H1 (cell line): Measurements from ENCODE around the gene CD300A. TPM values are rescaled to one million over a fixed set of nuclear protein-coding genes. Genes with fewer than 3 reads are reported as not detected.

Experiments used
- CTCF ChIA-PET: fragments of 300-600 bp; sonication (Branson Sonifier 250); formaldehyde crosslinking; loops from one replicate; lab custom pipeline; 2021; ENCODE audit not compliant: partially characterized antibody; lab: Charles Lee
- POLR2A ChIA-PET: fragments of 300-600 bp; sonication (Branson Sonifier 250); formaldehyde crosslinking; loops from one replicate; lab custom pipeline; 2021; ENCODE audit warnings: inconsistent platforms; ENCODE audit not compliant: partially characterized antibody; lab: Charles Lee
- DNase-seq, 2 experiments: peaks; one replicate each; pipeline versions ENCODE4 v3.0.0 to v3.0.0-alpha.2; 2010 to 2022; ENCODE audit warnings: low spot score in 2 of 2, low read depth in 1 of 2, mixed read lengths in 1 of 2
- FAIRE-seq: peaks from 2 replicates; lab custom pipeline; 2011; peaks lifted over from hg19 to GRCh38; lab: Jason Lieb, UNC
- H2AFZ ChIP-seq: 2 replicates; pipeline ENCODE4 v1.8.1; 2012; ENCODE audit warnings: low read length, inconsistent platforms
- H2AK5ac ChIP-seq: 2 replicates; pipeline ENCODE4 v1.6.1; 2013; ENCODE audit warnings: low read depth, low read length
- H2BK120ac ChIP-seq: replicated peaks from 2 replicates; pipeline ENCODE3; 2013; ENCODE audit warnings: low read depth, low read length, inconsistent platforms
- H2BK12ac ChIP-seq: 2 replicates; pipeline ENCODE4 v1.6.1; 2013; ENCODE audit warnings: low read depth, low read length
- H2BK15ac ChIP-seq: 2 replicates; pipeline ENCODE4 v1.6.1; 2013; ENCODE audit warnings: low read length
- H2BK20ac ChIP-seq: 2 replicates; pipeline ENCODE4 v1.6.1; 2013; ENCODE audit warnings: low read length
- H2BK5ac ChIP-seq: 2 replicates; pipeline ENCODE4 v1.6.1; 2013; ENCODE audit warnings: low read depth, low read length
- H3K14ac ChIP-seq: 2 replicates; pipeline ENCODE4 v1.6.1; 2013; ENCODE audit warnings: inconsistent platforms; ENCODE audit not compliant: insufficient read length
- H3K18ac ChIP-seq: 2 replicates; pipeline ENCODE4 v1.6.1; 2013; ENCODE audit warnings: low read length; ENCODE audit errors: extremely low read depth
- H3K23ac ChIP-seq: 2 replicates; pipeline ENCODE4 v1.6.1; 2013; ENCODE audit warnings: inconsistent platforms; ENCODE audit not compliant: insufficient read length
- H3K23me2 ChIP-seq: 2 replicates; pipeline ENCODE4 v1.6.1; 2013; ENCODE audit warnings: low read depth, low read length
- H3K27ac ChIP-seq: 2 replicates; pipeline ENCODE4 v1.6.1; 2011; ENCODE audit warnings: low read depth, low read length, inconsistent platforms
- H3K27me3 ChIP-seq, 4 experiments: replicated peaks in 1 of 4; 1 replicate in 1 of 4; 2 replicates in 3 of 4; pipeline versions ENCODE4 v1.6.1 to v1.8.1; 2011 to 2013; ENCODE audit warnings: low read length in 3 of 4, mild to moderate bottlenecking in 3 of 4, inconsistent platforms in 2 of 4, mixed read lengths in 2 of 4, moderate library complexity in 1 of 4; ENCODE audit not compliant: control insufficient read depth in 3 of 4, insufficient read depth in 3 of 4; ENCODE audit errors: extremely low read depth in 1 of 4
- H3K36me3 ChIP-seq, 4 experiments: 2 replicates each; pipeline versions ENCODE4 v1.6.1 to v1.8.1; 2011 to 2013; ENCODE audit warnings: mild to moderate bottlenecking in 4 of 4, low read length in 3 of 4, moderate library complexity in 2 of 4, control low read depth in 1 of 4, inconsistent platforms in 1 of 4; ENCODE audit not compliant: insufficient read depth in 4 of 4, control insufficient read depth in 2 of 4
- H3K4ac ChIP-seq: replicated peaks from 2 replicates; pipeline ENCODE3; 2013; ENCODE audit warnings: low read length, low read depth, mixed read lengths, inconsistent platforms; ENCODE audit not compliant: insufficient read length
- H3K4me1 ChIP-seq, 4 experiments: replicated peaks in 1 of 4; 1 replicate in 1 of 4; 2 replicates in 3 of 4; pipeline versions ENCODE4 v1.6.1 to v1.8.1; 2011 to 2013; ENCODE audit warnings: low read length in 3 of 4, inconsistent platforms in 2 of 4, mixed read lengths in 1 of 4; ENCODE audit not compliant: insufficient read depth in 4 of 4, control insufficient read depth in 3 of 4
- H3K4me2 ChIP-seq, 2 experiments: 2 replicates each; pipeline versions ENCODE4 v1.6.1 to v1.8.1; 2011 to 2013; ENCODE audit warnings: low read depth in 2 of 2, low read length in 2 of 2, control low read depth in 1 of 2, inconsistent platforms in 1 of 2, mild to moderate bottlenecking in 1 of 2; ENCODE audit not compliant: insufficient read depth in 1 of 2
- H3K4me3 ChIP-seq, 4 experiments: fragments of 200-600, 300-600 bp in 1 of 4; sonication (generic), shearing (Covaris generic), sonication (Bioruptor Twin) in 1 of 4; 2 replicates each; pipeline versions ENCODE4 v1.5.1 to v1.8.1; 2011 to 2016; ENCODE audit warnings: low read length in 4 of 4, low read depth in 3 of 4, control low read depth in 2 of 4, inconsistent platforms in 2 of 4, mild to moderate bottlenecking in 2 of 4, mixed read lengths in 1 of 4, moderate library complexity in 1 of 4; ENCODE audit not compliant: insufficient read depth in 2 of 4; ENCODE audit errors: extremely low read depth in 1 of 4
- H3K56ac ChIP-seq: replicated peaks from 2 replicates; pipeline ENCODE3; 2013; ENCODE audit warnings: low read depth, mild to moderate bottlenecking, mixed read lengths, low read length, inconsistent platforms; ENCODE audit not compliant: insufficient read length
- H3K79me1 ChIP-seq: 2 replicates; pipeline ENCODE4 v1.6.1; 2013; ENCODE audit warnings: low read depth, low read length, control low read depth
- H3K79me2 ChIP-seq, 2 experiments: 2 replicates each; pipeline versions ENCODE4 v1.6.1 to v1.8.1; 2012 to 2013; ENCODE audit warnings: low read length in 2 of 2, mild to moderate bottlenecking in 2 of 2, inconsistent platforms in 1 of 2; ENCODE audit not compliant: insufficient read depth in 2 of 2, control insufficient read depth in 1 of 2
- H3K9ac ChIP-seq, 4 experiments: replicated peaks in 1 of 4; 1 replicate in 1 of 4; 2 replicates in 3 of 4; pipeline versions ENCODE4 v1.6.1 to v1.8.1; 2011 to 2013; ENCODE audit warnings: low read depth in 3 of 4, low read length in 3 of 4, control low read depth in 2 of 4, mild to moderate bottlenecking in 2 of 4, moderate library complexity in 2 of 4, inconsistent platforms in 1 of 4; ENCODE audit errors: extremely low read depth in 1 of 4
- H3K9me3 ChIP-seq, 2 experiments: 2 replicates each; pipeline versions ENCODE4 v1.6.1 to v1.8.1; 2012 to 2013; ENCODE audit warnings: mild to moderate bottlenecking in 2 of 2, moderate library complexity in 2 of 2, control low read depth in 1 of 2, inconsistent platforms in 1 of 2, low read depth in 1 of 2, low read length in 1 of 2, mixed read lengths in 1 of 2; ENCODE audit not compliant: insufficient read depth in 2 of 2
- H4K20me1 ChIP-seq, 2 experiments: replicated peaks in 1 of 2; 2 replicates each; pipeline versions ENCODE3 to v1.8.1; 2011 to 2013; ENCODE audit warnings: inconsistent platforms in 2 of 2, low read length in 2 of 2, mild to moderate bottlenecking in 1 of 2; ENCODE audit not compliant: insufficient read depth in 2 of 2, control insufficient read depth in 1 of 2
- H4K5ac ChIP-seq: 2 replicates; pipeline ENCODE4 v1.6.1; 2013; ENCODE audit warnings: low read length, low read depth, mixed read lengths, inconsistent platforms; ENCODE audit not compliant: insufficient read length
- H4K8ac ChIP-seq: 2 replicates; pipeline ENCODE4 v1.8.0; 2013; ENCODE audit warnings: mild to moderate bottlenecking, moderate library complexity, low read length, inconsistent platforms; ENCODE audit not compliant: insufficient read depth; ENCODE audit errors: extremely low read depth
- H4K91ac ChIP-seq: replicated peaks from 2 replicates; pipeline ENCODE3; 2013; ENCODE audit warnings: low read length, mixed read lengths, inconsistent platforms; ENCODE audit not compliant: insufficient read length
- ATF2 ChIP-seq: IDR thresholded peaks from 2 replicates; pipeline ENCODE4 v1.6.1; 2012; ENCODE audit warnings: low read length, inconsistent platforms
- BCL11A ChIP-seq, 2 experiments: IDR thresholded peaks; one replicate each; pipeline ENCODE4 v1.6.1; 2011; ENCODE audit warnings: low read depth in 2 of 2, low read length in 2 of 2, mild to moderate bottlenecking in 2 of 2
- EZH2 ChIP-seq: fragments of 200-600 bp; sonication (generic); IDR thresholded peaks from 2 replicates; pipeline ENCODE4 v1.7.1; 2012; ENCODE audit warnings: low read depth, mild to moderate bottlenecking, moderate library complexity, low read length, inconsistent platforms; ENCODE audit not compliant: severe bottlenecking
- NRF1 ChIP-seq: IDR thresholded peaks from 2 replicates; pipeline ENCODE4 v1.6.1; 2011; ENCODE audit warnings: mild to moderate bottlenecking, low read depth, low read length, improper control_type of control experiment
- RNF2 ChIP-seq: fragments of 200-900, 300-1000 bp; sonication (generic); IDR thresholded peaks from 2 replicates; pipeline ENCODE4 v1.7.1; 2016; ENCODE audit warnings: borderline replicate concordance, low read depth, mild to moderate bottlenecking, antibody characterized with exemption, low read length; ENCODE audit not compliant: poor library complexity, severe bottlenecking; ENCODE audit errors: missing control alignments
- SIN3A ChIP-seq, 2 experiments: IDR thresholded peaks in 1 of 2; conservative IDR thresholded peaks in 1 of 2; 2 replicates each; pipeline ENCODE4 v1.6.1; 2011 to 2012; ENCODE audit warnings: low read length in 2 of 2, improper control_type of control experiment in 1 of 2, low read depth in 1 of 2, mild to moderate bottlenecking in 1 of 2
- SP4 ChIP-seq: IDR thresholded peaks from 2 replicates; pipeline ENCODE4 v1.6.1; 2012; ENCODE audit warnings: low read length, inconsistent platforms
- TCF12 ChIP-seq: IDR thresholded peaks from 2 replicates; pipeline ENCODE4 v1.6.1; 2011; ENCODE audit warnings: low read depth, mild to moderate bottlenecking, low read length
- WGBS, 2 experiments: shearing (Covaris generic) in 1 of 2; methylation state at CpG; one replicate each; pipeline versions ENCODE4 v1.1.6 to v1.1.7; 2013 to 2015; ENCODE audit warnings: low lambda C conversion rate in 2 of 2, mixed read lengths in 2 of 2, inconsistent platforms in 1 of 2, low coverage in 1 of 2, missing lambda C conversion rate in 1 of 2; ENCODE audit not compliant: insufficient replicate concordance in 2 of 2, insufficient coverage in 1 of 2, insufficient read length in 1 of 2; ENCODE audit errors: extremely low coverage in 1 of 2, missing lambda C conversion rate in 1 of 2; 5-methylcytosine and 5-hydroxymethylcytosine counted together
- polyA plus RNA-seq, 7 experiments: library from polyadenylated mRNA; depleted of rRNA in 3 of 7; stranded (reverse) in 5 of 7; unstranded in 2 of 7; fragments of >200 nt in 5 of 7; fragments of 200-250 nt in 2 of 7; gene quantifications; 1 replicate in 5 of 7; 2 replicates in 1 of 7; 4 replicates in 1 of 7; pipeline versions ENCODE4 v1.2.1 to v1.2.3, GENCODE V29; 2011 to 2013; ENCODE audit warnings: missing spikeins in 2 of 7, mixed read lengths in 2 of 7
- total RNA-seq: library from RNA; stranded (reverse); fragmentation: NEBNext Ultra II Directional; extraction: Animal tissue kit (Norgen Biotek cat#: 25700); gene quantifications from 2 replicates; pipeline ENCODE4 v1.2.1, GENCODE V29; 2021

The CD300A gene
- total and polyA plus RNA-seq, 2 of the 8 experiments (the other 6 are each of a cell fraction or from before 2014, with no cell fraction given), result 0.52 to 1.3 TPM

- no peaks in the 10 kb centered on the region for H3K79me1 ChIP-seq
- no peak overlapping the region for H2BK120ac ChIP-seq
- H3K36me3 ChIP-seq, result no peaks in the 10 kb centered on the region
- peaks cover 0 to 2% (median 0%) of the 10 kb centered on the region in 4 experiments; a peak in 1 of 7 replicates for H3K27me3 ChIP-seq
- peaks cover 2% of the 10 kb centered on the region; the same call in 1 of the 2 replicates for H3K23me2 ChIP-seq
- H3K14ac ChIP-seq, result no peak overlapping the region
- H2BK20ac ChIP-seq, result no peak overlapping the region
- H2AFZ ChIP-seq, result no peak overlapping the region
- no peaks in the 10 kb centered on the region for H3K79me2 ChIP-seq
- H4K8ac ChIP-seq, result no peak overlapping the region
- H3K9me3 ChIP-seq, result peaks cover 13 to 21% of the 10 kb centered on the region in 2 experiments
- H3K4me1 ChIP-seq, result no peaks in the 10 kb centered on the region
- no peak overlapping the region for H2BK15ac ChIP-seq
- ChIA-PET CTCF (interaction anchor here (1.0 kb wide), 1 partner anchor 12 kb away, joined by 3 read pairs; no protein-coding TSS in a partner anchor), POLR2A (no interaction called here)
- H4K20me1 ChIP-seq, result no peaks in the 10 kb centered on the region
- H2BK5ac ChIP-seq, result no peak overlapping the region
- no peak overlapping the region for H3K18ac ChIP-seq
- H3K56ac ChIP-seq, result no peak overlapping the region
- H3K4me3 ChIP-seq, result no peak overlapping the region
- peak; percentile 85 for FAIRE-seq
- H2BK12ac ChIP-seq, result no peak overlapping the region
- H3K27ac ChIP-seq, result no peak overlapping the region
- 93% methylated on average over 10 of the region's 10 CpGs; no CpG with 5 or more reads in 1 of the 2 experiments for WGBS, 2 experiments
- no peak for DNase-seq
- H3K4ac ChIP-seq, result no peak overlapping the region
- H3K4me2 ChIP-seq, result no peak overlapping the region
- H4K5ac ChIP-seq, result no peak overlapping the region
- no peak overlapping the region for H4K91ac ChIP-seq
- H2AK5ac ChIP-seq, result peak overlapping the region; percentile 3; the same call in 1 of the 2 replicates
- H3K9ac ChIP-seq, result no peak overlapping the region
- no peak overlapping the region for H3K23ac ChIP-seq
- TF ChIP-seq BCL11A (IDR thresholded peaks at IDR 0.05; ENCODE audit: low read depth in 2 of 2, low read length in 2 of 2), result no peak
- 0 out of 4 replicates have a peak, but pooled peaks of 1 of the 2 experiments have one; percentile 0 for TF ChIP-seq SIN3A (conservative IDR thresholded peaks at IDR 0.05 in 1 of 2, IDR thresholded peaks at IDR 0.05 in 1 of 2; ENCODE audit: low read depth in 1 of 2, low read length in 2 of 2)
- TF ChIP-seq TCF12, result no peak
- 0 out of 2 replicates have a peak, but pooled peaks have one; percentile 18 for TF ChIP-seq ATF2
- peak; percentile 98; the same call in 1 of the 2 replicates for TF ChIP-seq SP4
- no peak for TF ChIP-seq RNF2
- no peak for TF ChIP-seq NRF1
- no peak for TF ChIP-seq EZH2
Observed at GRCh38 chr17:74514632-74515334, 48.3 kb downstream of the CD300A start.
